ENCODE results near the gene CAPN5. TPM values are rescaled to one million over a fixed set of nuclear protein-coding genes. Genes with fewer than 3 reads are reported as not detected.

The CAPN5 gene
- total and polyA plus RNA-seq, 10 of the 15 experiments (the other 5 are each of a cell fraction or from before 2014, with no cell fraction given) = 0.02 to 0.33 (median 0.07) TPM; not detected in 3

- Histone ChIP-seq H4K20me1 (ENCODE audit: control insufficient read depth, insufficient read depth) (no peaks in the 10 kb centered on the region), H2AFZ (ENCODE audit: control insufficient read depth, low read depth, low read length) (no peak overlapping the region), H3K27ac (ENCODE audit: control insufficient read depth, insufficient read depth) (no peak overlapping the region), H3K27me3 (replicated peaks in 1 of 2; ENCODE audit: control insufficient read depth in 2 of 2, insufficient read depth in 2 of 2, low read length in 1 of 2) (peaks cover 2 to 4% of the 10 kb centered on the region in 2 experiments; a peak in 2 of 4 replicates), H3K9ac (ENCODE audit: control insufficient read depth, insufficient read depth, low read length) (no peak overlapping the region), H3K36me3 (ENCODE audit: control insufficient read depth in 2 of 2, insufficient read depth in 2 of 2, low read length in 1 of 2) (no peaks in the 10 kb centered on the region), H3K4me1 (ENCODE audit: control insufficient read depth, insufficient read depth, low read length) (no peaks in the 10 kb centered on the region; the same call in 1 of the 2 replicates), H3K4me2 (ENCODE audit: control insufficient read depth, insufficient read depth) (no peak overlapping the region), H3K9me3 (replicated peaks; ENCODE audit: control insufficient read depth, insufficient read depth, low read length) (no peaks in the 10 kb centered on the region), H3K79me2 (ENCODE audit: control insufficient read depth, insufficient read depth, low read length) (no peaks in the 10 kb centered on the region), H3K4me3 (no peak overlapping the region)
- TF ChIP-seq ESRRA (IDR thresholded peaks at IDR 0.05; ENCODE audit: low read length) = no peak
- no peak for TF ChIP-seq SP1 (IDR thresholded peaks at IDR 0.05; ENCODE audit: low read depth, low read length)
- TF ChIP-seq ATF3 (IDR thresholded peaks at IDR 0.05; ENCODE audit: borderline replicate concordance, extremely low read depth, low read depth, low read length) = no peak
- TF ChIP-seq ATF7 (IDR thresholded peaks at IDR 0.05; ENCODE audit: low read depth) = no peak
- TF ChIP-seq SIN3A (IDR thresholded peaks at IDR 0.05; ENCODE audit: low read depth, low read length) = no peak
- POLR2A ChIA-PET = no interaction called here
- no peak for FAIRE-seq
- SMC1A ChIA-PET (ENCODE audit: uncharacterized antibody, unreplicated experiment) = no interaction called here
- DNase-seq (ENCODE audit: low read depth, low spot score) = no peak
- intact Hi-C loops (cut with micrococcal nuclease; ENCODE audit: unreplicated experiment) = no loop called here
- RAD21 ChIA-PET (ENCODE audit: unreplicated experiment) = no interaction called here
- no TSS peak for BruUV-seq (replicated peaks)
- in situ Hi-C loops (cut with MboI) = no loop called here
- WGBS (ENCODE audit: insufficient coverage, insufficient replicate concordance, low lambda C conversion rate, missing lambda C conversion rate) = 36% methylated on average over 6 of the region's 6 CpGs
- CTCF ChIA-PET = interaction anchor here (1.1 kb wide), 1 partner anchor 233 kb away, joined by 3 read pairs; no protein-coding TSS in a partner anchor
- no peak for ATAC-seq
Observed at GRCh38 chr11:77152846-77153245, 86.1 kb downstream of the CAPN5 start.

DNA sequence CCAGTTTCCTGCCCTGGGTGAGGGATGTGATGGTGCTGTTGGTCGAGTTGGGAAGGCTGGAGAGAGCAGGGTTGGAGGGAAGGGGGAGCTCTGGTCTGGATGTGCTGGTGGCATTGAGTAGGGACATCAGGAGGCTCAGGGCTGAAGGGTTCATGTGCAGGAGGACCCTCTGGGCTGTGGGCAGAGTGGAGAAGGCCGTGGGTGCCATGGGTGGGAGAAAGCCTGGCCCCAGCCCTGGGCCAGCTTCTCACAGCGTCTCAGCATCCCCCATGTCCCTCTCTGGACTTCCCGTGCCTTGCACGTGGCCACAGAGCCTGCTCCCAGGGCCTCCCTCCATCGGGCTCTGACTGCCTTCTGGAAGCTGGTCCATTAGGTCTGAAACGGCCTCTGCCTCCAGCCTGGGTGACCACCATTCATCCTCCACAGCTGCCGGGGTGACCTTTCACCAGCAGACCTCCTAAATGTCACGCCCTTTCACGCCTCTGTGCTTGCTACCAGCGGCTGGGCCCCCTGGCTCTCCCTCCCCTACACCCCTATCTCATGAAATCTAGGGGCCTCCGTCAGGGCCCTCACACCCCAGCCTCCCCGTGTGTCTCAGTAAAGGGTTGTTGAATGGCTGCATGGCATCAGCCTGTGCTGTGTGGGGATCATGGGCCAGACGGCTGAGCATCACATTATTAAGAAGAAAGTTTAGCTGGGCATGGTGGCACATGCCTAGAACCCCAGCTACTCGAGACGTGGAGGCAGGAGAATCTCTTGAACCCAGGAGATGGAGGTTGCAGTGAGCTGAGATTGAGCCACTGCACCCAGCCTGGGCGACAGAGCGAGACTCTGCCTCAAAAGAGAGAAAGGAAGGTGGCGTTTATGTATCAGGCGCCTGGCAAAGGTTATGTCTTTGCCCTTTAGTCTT, 86.8 kb downstream of the CAPN5 start:
- in situ Hi-C loops (cut with MboI) (no loop called here), intact Hi-C loops (cut with micrococcal nuclease; ENCODE audit: unreplicated experiment) (no loop called here)
- DNase-seq (ENCODE audit: low read depth, low spot score) = no peak
- Histone ChIP-seq H3K36me3 (ENCODE audit: control insufficient read depth in 2 of 2, insufficient read depth in 2 of 2, low read length in 1 of 2) (no peaks in the 10 kb centered on the region), H3K27me3 (replicated peaks in 1 of 2; ENCODE audit: control insufficient read depth in 2 of 2, insufficient read depth in 2 of 2, low read length in 1 of 2) (peaks cover 0 to 2% of the 10 kb centered on the region in 2 experiments; a peak in 1 of 4 replicates), H3K27ac (ENCODE audit: control insufficient read depth, insufficient read depth) (no peak overlapping the region), H3K79me2 (ENCODE audit: control insufficient read depth, insufficient read depth, low read length) (no peaks in the 10 kb centered on the region), H3K9me3 (replicated peaks; ENCODE audit: control insufficient read depth, insufficient read depth, low read length) (no peaks in the 10 kb centered on the region), H3K4me2 (ENCODE audit: control insufficient read depth, insufficient read depth) (no peak overlapping the region), H3K4me1 (ENCODE audit: control insufficient read depth, insufficient read depth, low read length) (no peaks in the 10 kb centered on the region; the same call in 1 of the 2 replicates), H3K4me3 (no peak overlapping the region), H2AFZ (ENCODE audit: control insufficient read depth, low read depth, low read length) (no peak overlapping the region), H4K20me1 (ENCODE audit: control insufficient read depth, insufficient read depth) (no peaks in the 10 kb centered on the region), H3K9ac (ENCODE audit: control insufficient read depth, insufficient read depth, low read length) (no peak overlapping the region)
- BruUV-seq (replicated peaks) = no TSS peak
- FAIRE-seq = no peak
- ATAC-seq = no peak
- CTCF ChIA-PET = interaction anchor here (0.6 to 1.1 kb wide), 2 partner anchors 34 to 233 kb away, joined by 3 read pairs; no protein-coding TSS in a partner anchor
- TF ChIP-seq IRF3 (IDR thresholded peaks at IDR 0.05) (no peak), POLR2A (IDR thresholded peaks at IDR 0.05; ENCODE audit: low read depth, low read length) (no peak), ZNF207 (IDR thresholded peaks at IDR 0.05; ENCODE audit: borderline replicate concordance) (no peak), POLR2AphosphoS5 (IDR thresholded peaks at IDR 0.05; ENCODE audit: low read length) (no peak), NR2C2 (IDR thresholded peaks at IDR 0.05; ENCODE audit: borderline replicate concordance, control insufficient read depth, insufficient read length, low read depth) (no peak), SP1 (IDR thresholded peaks at IDR 0.05; ENCODE audit: low read depth, low read length) (no peak), DPF2 (IDR thresholded peaks at IDR 0.05) (no peak)
- WGBS (ENCODE audit: insufficient coverage, insufficient replicate concordance, low lambda C conversion rate, missing lambda C conversion rate) = 30% methylated on average over 20 of the region's 20 CpGs
- SMC1A ChIA-PET (ENCODE audit: uncharacterized antibody, unreplicated experiment) = no interaction called here
- RAD21 ChIA-PET (ENCODE audit: unreplicated experiment) = no interaction called here
- POLR2A ChIA-PET = no interaction called here
